GM23338 (cell line): ENCODE measurements around the gene CAST. TPM values are rescaled to one million over a fixed set of nuclear protein-coding genes. Genes with fewer than 3 reads are reported as not detected.

Experiments
- ATAC-seq: fragments of 200-7000 bp; cut with Tn5 transposase; 3 replicates; pipeline ENCODE4 v1.9.1; 2020
- DNase-seq: peaks from one replicate; pipeline ENCODE4 v3.0.0-alpha.2; 2015; ENCODE audit warnings: low spot score
- H2AFZ ChIP-seq: fragments of 200-600 bp; sonication (generic); 2 replicates; pipeline ENCODE4 v1.8.0; 2016; ENCODE audit warnings: antibody characterized with exemption, mild to moderate bottlenecking, moderate library complexity
- H3F3A ChIP-seq: fragments of 200-600 bp; sonication (generic); replicated peaks from 2 replicates; pipeline ENCODE4 v1.8.0; 2017; ENCODE audit warnings: antibody characterized with exemption, mixed run types, low read depth
- H3K27ac ChIP-seq: fragments of 200-600 bp; sonication (generic); 2 replicates; pipeline ENCODE4 v1.6.1; 2016; ENCODE audit warnings: low read depth
- H3K27me3 ChIP-seq: fragments of 200-600 bp; sonication (generic); 2 replicates; pipeline ENCODE4 v1.8.0; 2016; ENCODE audit warnings: mild to moderate bottlenecking, mixed run types, moderate library complexity; ENCODE audit not compliant: insufficient read depth
- H3K36me3 ChIP-seq: fragments of 200-600 bp; sonication (generic); 2 replicates; pipeline ENCODE4 v1.8.0; 2016; ENCODE audit warnings: mild to moderate bottlenecking; ENCODE audit not compliant: insufficient read depth
- H3K4me1 ChIP-seq: fragments of 200-600 bp; sonication (generic); 2 replicates; pipeline ENCODE4 v1.8.0; 2016; ENCODE audit warnings: mild to moderate bottlenecking, moderate library complexity; ENCODE audit not compliant: insufficient read depth
- H3K4me2 ChIP-seq: fragments of 200-600 bp; sonication (generic); 2 replicates; pipeline ENCODE4 v1.7.1; 2017; ENCODE audit warnings: mixed run types
- H3K4me3 ChIP-seq: fragments of 200-600 bp; sonication (generic); 2 replicates; pipeline ENCODE4 v1.6.1; 2016; ENCODE audit warnings: mixed run types
- H3K79me2 ChIP-seq: fragments of 200-600 bp; sonication (generic); replicated peaks from 2 replicates; pipeline ENCODE4 v1.8.0; 2017; ENCODE audit warnings: mild to moderate bottlenecking; ENCODE audit not compliant: insufficient read depth
- H3K9me2 ChIP-seq: fragments of 200-600 bp; sonication (generic); 2 replicates; pipeline ENCODE4 v1.8.0; 2017; ENCODE audit not compliant: insufficient read depth
- H4K20me1 ChIP-seq: fragments of 200-600 bp; sonication (generic); replicated peaks from 2 replicates; pipeline ENCODE4 v1.8.0; 2017; ENCODE audit warnings: mild to moderate bottlenecking; ENCODE audit not compliant: insufficient read depth
- H3K27ac Mint-ChIP-seq: 2 replicates; pipeline ENCODE4 v1.8.0; 2020; ENCODE audit warnings: inconsistent platforms, mild to moderate bottlenecking, moderate library complexity, mixed read lengths
- H3K27me3 Mint-ChIP-seq: 3 replicates; pipeline ENCODE4 v1.8.0; 2022; ENCODE audit warnings: low read depth, mild to moderate bottlenecking, moderate library complexity, mixed read lengths, inconsistent platforms; ENCODE audit not compliant: insufficient read depth, poor library complexity
- H3K36me3 Mint-ChIP-seq: 3 replicates; pipeline ENCODE4 v1.8.0; 2021; ENCODE audit warnings: low read depth, mild to moderate bottlenecking, inconsistent platforms, moderate library complexity, mixed read lengths
- H3K4me1 Mint-ChIP-seq: 3 replicates; pipeline ENCODE4 v1.8.0; 2020; ENCODE audit warnings: mild to moderate bottlenecking, inconsistent platforms, mixed read lengths
- H3K4me3 Mint-ChIP-seq: 3 replicates; pipeline ENCODE4 v1.8.0; 2021; ENCODE audit warnings: moderate library complexity, mild to moderate bottlenecking, inconsistent platforms, mixed read lengths
- H3K9me3 Mint-ChIP-seq: 3 replicates; pipeline ENCODE4 v1.8.0; 2020; ENCODE audit warnings: moderate library complexity, mild to moderate bottlenecking, inconsistent platforms, mixed read lengths
- CREB1 ChIP-seq: fragments of 250-450 bp; sonication (Bioruptor Pico); IDR thresholded peaks from 2 replicates; pipeline ENCODE4 v1.5.0; 2020; ENCODE audit warnings: low read depth, mild to moderate bottlenecking, moderate library complexity
- ETS1 ChIP-seq: IDR thresholded peaks from 2 replicates; pipeline ENCODE4 v1.6.1; 2016; ENCODE audit warnings: antibody characterized with exemption
- EZH2 ChIP-seq: fragments of 200-600 bp; sonication (generic); IDR thresholded peaks from one replicate; pipeline ENCODE4 v1.8.0; 2017; ENCODE audit warnings: antibody characterized with exemption, mild to moderate bottlenecking, low read depth; ENCODE audit not compliant: unreplicated experiment
- JUNB ChIP-seq: IDR thresholded peaks from one replicate; pipeline ENCODE4 v1.6.1; 2016; ENCODE audit warnings: antibody characterized with exemption; ENCODE audit not compliant: unreplicated experiment
- NANOG ChIP-seq: IDR thresholded peaks from 2 replicates; pipeline ENCODE4 v1.6.1; 2016; ENCODE audit warnings: antibody characterized with exemption, borderline replicate concordance
- POLR2AphosphoS5 ChIP-seq: IDR thresholded peaks from 2 replicates; pipeline ENCODE4 v1.6.1; 2016; ENCODE audit warnings: antibody characterized with exemption, low read depth
- REST ChIP-seq: IDR thresholded peaks from one replicate; pipeline ENCODE4 v1.6.1; 2018; ENCODE audit warnings: antibody characterized with exemption; ENCODE audit not compliant: unreplicated experiment
- ZNF114 ChIP-seq: fragments of 250-450 bp; sonication (Bioruptor Pico); IDR thresholded peaks from 2 replicates; pipeline ENCODE4 v1.5.0; 2020; ENCODE audit warnings: mild to moderate bottlenecking, moderate library complexity
- ZNF331 ChIP-seq: fragments of 250-450 bp; sonication (Bioruptor Pico); IDR thresholded peaks from 2 replicates; pipeline ENCODE4 v1.5.0; 2020; ENCODE audit warnings: low read depth, mild to moderate bottlenecking, moderate library complexity
- polyA plus RNA-seq: library from polyadenylated mRNA; unstranded; fragments of >200 nt; fragmentation: Nextera tagmentation; extraction: Ambion mirVana; gene quantifications from 2 replicates; pipeline ENCODE4 v1.2.1, GENCODE V29; 2016
- total RNA-seq: library from RNA; depleted of rRNA; stranded (reverse); fragments of >200 nt; shearing (Covaris generic); gene quantifications from 2 replicates; pipeline ENCODE4 v1.2.3, GENCODE V29; 2014

The CAST gene
- total and polyA plus RNA-seq, 2 experiments from 2014 or later = 37.9 to 57.7 TPM

GRCh38 chr5:96709152-96709821 lies 47.1 kb downstream of the CAST start:
- no peak for TF ChIP-seq ZNF331
- H3K9me2 ChIP-seq = no peaks in the 10 kb centered on the region
- H3F3A ChIP-seq = no peaks in the 10 kb centered on the region
- no peak overlapping the region for H3K4me2 ChIP-seq
- no peaks in the 10 kb centered on the region for H3K27me3 ChIP-seq
- Mint-ChIP-seq H3K27ac (no peak overlapping the region), H3K27me3 (no peaks in the 10 kb centered on the region), H3K36me3 (no peaks in the 10 kb centered on the region), H3K4me3 (no peak overlapping the region), H3K4me1 (no peaks in the 10 kb centered on the region), H3K9me3 (no peaks in the 10 kb centered on the region)
- no peaks in the 10 kb centered on the region for H3K36me3 ChIP-seq
- H3K27ac ChIP-seq = no peak overlapping the region
- H2AFZ ChIP-seq = no peak overlapping the region
- DNase-seq (no peak), ATAC-seq (no peak)
- peaks cover 3% of the 10 kb centered on the region; the same call in 1 of the 2 replicates for H3K79me2 ChIP-seq
- H3K4me3 ChIP-seq = no peak overlapping the region
- no peaks in the 10 kb centered on the region for H3K4me1 ChIP-seq
- H4K20me1 ChIP-seq = no peaks in the 10 kb centered on the region

- H3K36me3 Mint-ChIP-seq = no peaks in the 10 kb centered on the region
- ATAC-seq = no peak
- H2AFZ ChIP-seq = no peak overlapping the region
- H3K27me3 Mint-ChIP-seq = peaks cover 3% of the 10 kb centered on the region
- H3K4me1 Mint-ChIP-seq = peaks cover 19% of the 10 kb centered on the region
- H3K27ac ChIP-seq = no peak overlapping the region
- H3K36me3 ChIP-seq = no peaks in the 10 kb centered on the region
- no peak overlapping the region for H3K4me3 Mint-ChIP-seq
- no peak overlapping the region for H3K4me3 ChIP-seq
- H3K27me3 ChIP-seq = no peaks in the 10 kb centered on the region
- H3K4me2 ChIP-seq = no peak overlapping the region
- no peaks in the 10 kb centered on the region for H3K9me3 Mint-ChIP-seq
- DNase-seq = no peak
- no peaks in the 10 kb centered on the region for H3K9me2 ChIP-seq
- H3F3A ChIP-seq = no peaks in the 10 kb centered on the region
- 0 out of 2 replicates have a peak, but pooled peaks cover 3% of the 10 kb centered on the region for H3K79me2 ChIP-seq
- no peak for TF ChIP-seq ETS1
- TF ChIP-seq NANOG = no peak
- H4K20me1 ChIP-seq = no peaks in the 10 kb centered on the region
- no peaks in the 10 kb centered on the region for H3K4me1 ChIP-seq
- no peak overlapping the region for H3K27ac Mint-ChIP-seq
These were observed 50.0 kb downstream of the CAST start for GRCh38 chr5:96712100-96712746.

- Histone ChIP-seq H3K79me2 (0 out of 2 replicates have a peak, but pooled peaks cover 3% of the 10 kb centered on the region), H2AFZ (no peak overlapping the region), H4K20me1 (no peaks in the 10 kb centered on the region), H3F3A (no peaks in the 10 kb centered on the region), H3K4me2 (no peak overlapping the region), H3K27ac (no peak overlapping the region), H3K27me3 (no peaks in the 10 kb centered on the region), H3K4me1 (no peaks in the 10 kb centered on the region), H3K36me3 (no peaks in the 10 kb centered on the region), H3K9me2 (no peaks in the 10 kb centered on the region), H3K4me3 (no peak overlapping the region)
- Mint-ChIP-seq H3K27me3 (peaks cover 6% of the 10 kb centered on the region), H3K9me3 (no peaks in the 10 kb centered on the region), H3K27ac (peak overlapping the region; percentile 83; the same call in 1 of the 2 replicates), H3K4me3 (no peak overlapping the region), H3K36me3 (no peaks in the 10 kb centered on the region), H3K4me1 (peaks cover 25% of the 10 kb centered on the region)
- ATAC-seq (no peak), DNase-seq (no peak)
- TF ChIP-seq REST (no peak), NANOG (no peak), POLR2AphosphoS5 (no peak), ETS1 (no peak), EZH2 (no peak), JUNB (no peak), CREB1 (CRISPR knock-in tag) (no peak), ZNF114 (CRISPR knock-in tag) (no peak)
These were observed 52.3 kb downstream of the CAST start for GRCh38 chr5:96714450-96714849.
